Measurements from ENCODE around the gene GALNT10.

- TF ChIP-seq CTCF (IDR thresholded peaks at IDR 0.05) (no peak), POLR2A (IDR thresholded peaks at IDR 0.05) (no peak)
Measured at GRCh38 chr5:154358516-154359220, 168.1 kb downstream of the GALNT10 start.

All from uterus (tissue), 2 donors.